Measurements from ENCODE around the gene MYO1D. TPM values are rescaled to one million over a fixed set of nuclear protein-coding genes. Genes with fewer than 3 reads are reported as not detected.

Gene MYO1D
- total RNA-seq, 1 experiment from 2014 or later = 40.8 TPM

DNA sequence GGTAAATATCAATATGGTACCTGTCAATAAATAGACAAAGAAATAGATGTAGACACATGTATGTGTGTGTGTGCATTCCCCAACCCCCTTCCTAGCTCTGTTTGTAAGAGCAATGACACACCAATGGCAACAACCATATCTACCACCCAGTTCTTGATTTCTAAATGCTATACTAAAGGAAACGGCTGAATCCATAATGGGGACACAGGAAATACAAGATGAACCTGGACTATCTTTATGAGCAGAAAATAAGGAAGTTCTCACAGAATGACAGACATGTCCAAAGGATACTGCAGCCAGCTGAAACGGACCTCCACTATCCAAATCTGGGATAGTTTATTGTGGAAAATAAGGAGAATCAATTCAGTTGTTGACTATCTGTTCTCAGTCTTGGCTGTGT is 75.3 kb downstream of the MYO1D start:
- no peak for DNase-seq
- ChIA-PET CTCF (no interaction called here), POLR2A (ENCODE audit: unreplicated experiment) (interaction anchor here (0.6 kb wide), 1 partner anchor 1647 kb away, joined by 15 read pairs; no protein-coding TSS in a partner anchor)
- Histone ChIP-seq H4K20me1 (ENCODE audit: insufficient read depth) (no peaks in the 10 kb centered on the region), H3K27me3 (ENCODE audit: insufficient read depth, low read depth) (no peaks in the 10 kb centered on the region), H3K36me3 (ENCODE audit: low read depth) (no peaks in the 10 kb centered on the region), H3K9me3 (ENCODE audit: insufficient read depth, low read depth) (no peaks in the 10 kb centered on the region), H3K79me2 (ENCODE audit: low read depth) (no peaks in the 10 kb centered on the region), H3K4me3 (no peak overlapping the region), H3K9me2 (ENCODE audit: insufficient read depth) (0 out of 2 replicates have a peak, but pooled peaks cover 4% of the 10 kb centered on the region), H3K27ac (no peak overlapping the region), H3K4me2 (no peak overlapping the region), H3K4me1 (replicated peaks; ENCODE audit: insufficient read depth) (no peaks in the 10 kb centered on the region), H2AFZ (no peak overlapping the region), H3F3A (ENCODE audit: insufficient read depth, low read depth) (peaks cover 6% of the 10 kb centered on the region; the same call in 1 of the 2 replicates)
- intact Hi-C loops (cut with micrococcal nuclease; ENCODE audit: unreplicated experiment) = no loop called here
- TF ChIP-seq, protein P1, sequence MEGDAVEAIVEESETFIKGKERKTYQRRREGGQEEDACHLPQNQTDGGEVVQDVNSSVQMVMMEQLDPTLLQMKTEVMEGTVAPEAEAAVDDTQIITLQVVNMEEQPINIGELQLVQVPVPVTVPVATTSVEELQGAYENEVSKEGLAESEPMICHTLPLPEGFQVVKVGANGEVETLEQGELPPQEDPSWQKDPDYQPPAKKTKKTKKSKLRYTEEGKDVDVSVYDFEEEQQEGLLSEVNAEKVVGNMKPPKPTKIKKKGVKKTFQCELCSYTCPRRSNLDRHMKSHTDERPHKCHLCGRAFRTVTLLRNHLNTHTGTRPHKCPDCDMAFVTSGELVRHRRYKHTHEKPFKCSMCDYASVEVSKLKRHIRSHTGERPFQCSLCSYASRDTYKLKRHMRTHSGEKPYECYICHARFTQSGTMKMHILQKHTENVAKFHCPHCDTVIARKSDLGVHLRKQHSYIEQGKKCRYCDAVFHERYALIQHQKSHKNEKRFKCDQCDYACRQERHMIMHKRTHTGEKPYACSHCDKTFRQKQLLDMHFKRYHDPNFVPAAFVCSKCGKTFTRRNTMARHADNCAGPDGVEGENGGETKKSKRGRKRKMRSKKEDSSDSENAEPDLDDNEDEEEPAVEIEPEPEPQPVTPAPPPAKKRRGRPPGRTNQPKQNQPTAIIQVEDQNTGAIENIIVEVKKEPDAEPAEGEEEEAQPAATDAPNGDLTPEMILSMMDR (conservative IDR thresholded peaks at IDR 0.05) = no peak
- no peak for TF ChIP-seq EZH2 (IDR thresholded peaks at IDR 0.05; ENCODE audit: low read depth)
- BruUV-seq (replicated peaks) = no TSS peak

DNA sequence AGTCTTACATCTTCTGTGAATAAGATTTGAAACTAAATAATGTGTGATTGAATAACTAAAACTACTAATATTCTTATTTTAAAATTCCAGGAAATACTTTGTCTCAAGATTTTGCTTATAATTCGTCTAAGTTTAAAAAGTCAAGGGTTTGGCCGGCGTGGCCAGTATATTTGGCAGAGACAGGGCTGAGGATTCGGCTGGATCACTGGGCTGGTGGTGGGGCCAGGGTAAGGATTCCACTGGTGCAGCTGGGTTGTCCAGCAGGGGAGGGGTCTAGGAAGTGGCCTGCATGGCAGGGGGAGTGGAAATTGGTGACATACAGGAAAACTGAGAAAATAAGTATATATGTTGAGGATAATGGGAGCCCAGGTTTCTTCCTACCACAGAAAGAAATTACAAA is 75.7 kb downstream of the MYO1D start:
- Histone ChIP-seq H3K4me3 (no peak overlapping the region), H4K20me1 (ENCODE audit: insufficient read depth) (no peaks in the 10 kb centered on the region), H3K4me1 (replicated peaks; ENCODE audit: insufficient read depth) (no peaks in the 10 kb centered on the region), H2AFZ (no peak overlapping the region), H3K9me2 (ENCODE audit: insufficient read depth) (0 out of 2 replicates have a peak, but pooled peaks cover 4% of the 10 kb centered on the region), H3K4me2 (no peak overlapping the region), H3K27me3 (ENCODE audit: insufficient read depth, low read depth) (no peaks in the 10 kb centered on the region), H3K27ac (no peak overlapping the region), H3K9me3 (ENCODE audit: insufficient read depth, low read depth) (no peaks in the 10 kb centered on the region), H3F3A (ENCODE audit: insufficient read depth, low read depth) (peaks cover 6% of the 10 kb centered on the region; the same call in 1 of the 2 replicates), H3K36me3 (ENCODE audit: low read depth) (no peaks in the 10 kb centered on the region), H3K79me2 (ENCODE audit: low read depth) (no peaks in the 10 kb centered on the region)
- no peak for TF ChIP-seq EZH2 (IDR thresholded peaks at IDR 0.05; ENCODE audit: low read depth)
- TF ChIP-seq, protein P1 (conservative IDR thresholded peaks at IDR 0.05) = no peak
- no TSS peak for BruUV-seq (replicated peaks)
- DNase-seq = no peak
- POLR2A ChIA-PET (ENCODE audit: unreplicated experiment) = no interaction called here
- CTCF ChIA-PET = no interaction called here
- intact Hi-C loops (cut with micrococcal nuclease; ENCODE audit: unreplicated experiment) = no loop called here

DNA sequence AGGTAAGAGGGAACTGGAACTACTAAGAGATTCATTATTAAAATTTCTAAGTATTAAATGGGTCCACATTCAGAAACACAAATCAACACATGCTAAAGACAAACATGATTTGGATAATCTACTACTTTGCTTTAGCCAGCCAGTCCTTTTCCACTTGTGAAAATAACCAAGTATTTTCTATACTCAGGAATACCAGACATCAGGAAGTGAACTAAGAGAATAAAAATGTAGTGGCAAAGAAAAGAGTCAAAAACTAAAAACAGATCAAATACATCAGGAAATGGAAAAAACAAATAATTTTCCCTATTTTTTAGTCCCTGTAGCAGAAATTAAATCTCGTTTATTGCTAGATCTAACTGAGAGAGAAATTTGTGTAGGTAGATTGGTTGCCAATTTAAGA is 78.0 kb downstream of the MYO1D start:
- no peaks in the 10 kb centered on the region for H3F3A ChIP-seq (ENCODE audit: insufficient read depth, low read depth)
- H3K36me3 ChIP-seq (ENCODE audit: low read depth) = no peaks in the 10 kb centered on the region
- no peak overlapping the region for H3K4me3 ChIP-seq
- H3K27me3 ChIP-seq (ENCODE audit: insufficient read depth, low read depth) = no peaks in the 10 kb centered on the region
- no peak overlapping the region for H3K27ac ChIP-seq
- no peaks in the 10 kb centered on the region for H3K4me1 ChIP-seq (replicated peaks; ENCODE audit: insufficient read depth)
- H3K9me2 ChIP-seq (ENCODE audit: insufficient read depth) = 0 out of 2 replicates have a peak, but pooled peaks cover 4% of the 10 kb centered on the region
- ChIA-PET CTCF (no interaction called here), POLR2A (ENCODE audit: unreplicated experiment) (no interaction called here)
- no peaks in the 10 kb centered on the region for H4K20me1 ChIP-seq (ENCODE audit: insufficient read depth)
- intact Hi-C loops (cut with micrococcal nuclease; ENCODE audit: unreplicated experiment) = no loop called here
- H3K9me3 ChIP-seq (ENCODE audit: insufficient read depth, low read depth) = no peaks in the 10 kb centered on the region
- no TSS peak for BruUV-seq (replicated peaks)
- H3K79me2 ChIP-seq (ENCODE audit: low read depth) = no peaks in the 10 kb centered on the region
- DNase-seq = no peak
- no peak for TF ChIP-seq EZH2 (IDR thresholded peaks at IDR 0.05; ENCODE audit: low read depth)
- TF ChIP-seq, protein P1 (conservative IDR thresholded peaks at IDR 0.05) = no peak
- H2AFZ ChIP-seq = no peak overlapping the region
- H3K4me2 ChIP-seq = no peak overlapping the region
